SK-MEL-5 (cell line): ENCODE results near the gene CROCC. TPM values are rescaled to one million over a fixed set of nuclear protein-coding genes. Genes with fewer than 3 reads are reported as not detected.
"Not testable (repeated sequence)": the region's sequence is repeated elsewhere in the genome, so short reads cannot be mapped to it uniquely, and the experiment has no call there.

Experiments
- DNase-seq: peaks from one replicate; pipeline ENCODE4 v3.0.0-alpha.2; 2016; ENCODE audit warnings: low read depth, low spot score
- in situ Hi-C: cut with HindIII; loops from 2 replicates; pipeline ENCODE4 v1.10.0; 2016; ENCODE audit warnings: low sequenced_read_pairs, high pct_unique_total_duplicates, low pct_unique_long_range_greater_than_20kb
- total RNA-seq: library from RNA; depleted of rRNA; stranded (reverse); fragments of >200 nt; shearing (Covaris generic); gene quantifications from 2 replicates; pipeline ENCODE4 v1.2.3, GENCODE V29; 2014

The CROCC gene
- total RNA-seq, 1 experiment from 2014 or later: 11.8 TPM

DNA sequence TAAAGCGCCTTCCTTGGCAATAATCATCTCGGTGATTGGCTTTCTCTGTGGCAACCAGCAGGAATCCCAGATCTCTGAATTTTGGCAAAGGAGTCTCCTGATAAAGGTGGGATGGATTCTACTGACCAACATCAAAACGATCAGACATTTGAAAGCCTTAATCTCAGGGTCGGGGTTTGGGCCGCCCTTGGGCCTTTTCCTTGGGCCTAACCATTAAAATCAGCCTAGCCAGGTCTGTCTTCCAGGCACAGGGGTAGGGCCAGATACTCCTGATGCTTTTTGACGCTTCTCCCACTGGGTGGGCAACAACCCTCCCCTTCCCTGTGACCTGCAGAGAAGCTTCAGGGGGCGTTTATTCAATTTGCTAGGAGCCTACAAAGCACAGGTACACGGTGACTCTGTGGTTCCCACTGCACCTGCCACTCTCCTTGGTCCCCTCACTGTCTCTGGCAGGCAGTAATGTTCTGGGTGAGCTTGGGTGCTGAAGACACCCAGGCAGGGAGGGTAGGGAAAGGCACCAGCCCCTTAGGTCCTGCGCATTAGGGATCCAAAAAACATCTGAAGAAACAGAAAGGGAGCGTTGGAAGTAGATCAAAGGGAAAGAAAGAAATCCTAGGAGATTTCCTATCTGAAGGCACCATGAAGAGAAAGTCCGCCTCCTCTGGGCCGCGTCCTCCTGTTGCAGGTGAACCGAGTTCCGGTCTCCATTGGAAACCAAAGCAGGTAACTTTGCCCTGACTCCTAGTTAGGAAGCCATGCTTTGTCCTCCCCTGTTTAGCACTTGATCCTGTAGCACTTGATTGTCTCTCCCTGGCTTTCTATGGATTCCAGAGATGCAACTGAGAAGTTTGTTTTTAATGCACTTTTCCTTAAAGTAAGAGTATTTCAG is 13.6 kb upstream of the CROCC start:
- in situ Hi-C loops: no loop called here
- no peak for DNase-seq

- DNase-seq, in situ Hi-C loops: not testable (repeated sequence)
These were observed 9.6 kb upstream of the CROCC start for GRCh38 chr1:16911851-16912721.

DNA sequence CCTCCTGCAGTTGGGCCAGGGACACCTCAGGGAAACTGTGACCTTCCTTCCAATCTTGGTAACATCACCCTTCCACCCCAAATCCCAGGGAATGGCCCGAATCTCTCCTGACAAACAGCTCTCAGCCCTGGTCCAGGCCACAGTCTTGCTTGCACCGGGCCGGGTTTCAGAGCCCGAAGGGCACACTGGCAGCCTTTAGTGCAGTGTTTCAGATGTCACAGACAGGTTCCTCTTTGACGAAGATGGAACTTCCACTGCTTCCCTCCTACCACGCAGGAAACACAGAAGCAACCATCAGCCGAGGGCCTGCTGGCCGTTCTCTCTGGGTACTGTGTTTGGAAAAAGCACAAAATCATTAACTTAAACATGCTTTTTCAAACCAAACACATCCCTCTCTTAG is 9.0 kb upstream of the CROCC start:
- in situ Hi-C loops, DNase-seq: not testable (repeated sequence)

DNA sequence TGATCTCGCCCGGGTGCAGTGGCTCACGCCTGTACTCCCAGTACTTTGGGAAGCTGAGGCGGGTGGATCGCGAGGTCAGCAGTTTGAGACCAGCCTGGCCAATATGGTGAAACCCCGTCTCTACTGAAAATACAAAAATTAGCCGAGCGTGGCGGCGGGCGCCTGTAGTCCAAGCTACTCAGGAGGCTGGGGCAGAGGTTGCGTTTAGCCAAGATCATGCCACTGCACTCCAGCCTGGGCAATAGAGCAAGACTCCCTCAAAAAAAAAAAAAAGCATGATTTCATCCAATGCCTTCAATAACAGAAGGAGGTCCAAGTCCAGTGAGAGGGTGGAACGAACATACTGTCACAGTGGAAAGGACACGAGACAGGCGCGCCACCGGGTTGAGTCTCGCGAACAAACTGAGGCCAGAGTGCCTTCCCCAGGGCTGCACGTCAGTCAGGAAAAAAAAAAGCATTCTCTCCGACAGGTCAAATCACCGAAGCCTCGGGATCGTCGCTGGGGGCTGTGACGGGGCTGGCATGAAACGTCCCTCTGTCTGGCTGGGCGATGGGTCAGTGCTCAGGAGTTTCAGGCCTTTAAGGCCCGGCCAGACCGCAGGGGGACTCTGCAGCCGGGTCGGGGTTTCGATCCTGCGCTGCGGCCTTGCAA is 8.4 kb upstream of the CROCC start:
- in situ Hi-C loops: no loop called here
- no peak for DNase-seq

DNA sequence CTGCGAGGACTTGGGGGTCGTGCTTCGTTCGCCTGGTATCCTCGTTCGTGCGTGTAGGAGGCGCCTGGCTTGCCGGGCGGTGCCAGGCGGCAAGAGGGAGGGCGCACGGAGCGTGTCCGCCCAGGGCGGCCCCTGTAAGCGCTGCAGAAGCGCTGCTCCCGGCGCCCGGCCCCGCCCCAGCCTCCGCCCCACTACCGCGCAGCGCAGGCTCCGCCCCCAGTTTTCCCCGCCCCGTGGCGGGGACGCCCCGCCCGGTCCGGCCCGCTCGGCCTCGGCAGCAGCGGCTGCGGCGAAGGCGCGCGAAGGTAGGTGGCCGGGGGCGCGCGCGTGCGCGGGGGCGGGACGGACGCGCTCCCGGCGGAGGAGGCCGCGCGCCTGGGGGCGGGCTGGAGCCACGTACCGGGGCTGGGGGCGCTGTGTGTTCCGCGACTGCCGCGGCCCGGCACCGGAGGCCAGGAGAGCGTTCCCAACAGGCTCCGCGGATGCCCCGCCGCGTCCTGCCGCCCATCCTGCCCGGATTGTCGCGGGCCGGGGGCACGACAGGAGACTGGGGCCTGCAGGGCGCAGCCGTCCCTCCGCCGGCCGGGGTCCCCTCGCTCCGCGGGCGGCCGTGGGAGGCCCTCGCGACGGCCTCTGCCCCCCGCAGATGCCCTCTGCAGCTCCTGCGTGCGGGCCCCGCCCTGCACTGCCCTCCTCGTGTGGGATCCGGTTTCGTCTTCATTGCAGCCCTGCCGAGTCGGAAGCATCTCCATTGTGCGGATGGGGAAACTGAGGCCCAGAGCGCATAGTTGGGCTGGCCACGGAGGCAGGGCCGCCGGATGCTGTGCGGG is 7.7 kb upstream of the CROCC start:
- peak; percentile 95 for DNase-seq
- in situ Hi-C loops: no loop called here

DNA sequence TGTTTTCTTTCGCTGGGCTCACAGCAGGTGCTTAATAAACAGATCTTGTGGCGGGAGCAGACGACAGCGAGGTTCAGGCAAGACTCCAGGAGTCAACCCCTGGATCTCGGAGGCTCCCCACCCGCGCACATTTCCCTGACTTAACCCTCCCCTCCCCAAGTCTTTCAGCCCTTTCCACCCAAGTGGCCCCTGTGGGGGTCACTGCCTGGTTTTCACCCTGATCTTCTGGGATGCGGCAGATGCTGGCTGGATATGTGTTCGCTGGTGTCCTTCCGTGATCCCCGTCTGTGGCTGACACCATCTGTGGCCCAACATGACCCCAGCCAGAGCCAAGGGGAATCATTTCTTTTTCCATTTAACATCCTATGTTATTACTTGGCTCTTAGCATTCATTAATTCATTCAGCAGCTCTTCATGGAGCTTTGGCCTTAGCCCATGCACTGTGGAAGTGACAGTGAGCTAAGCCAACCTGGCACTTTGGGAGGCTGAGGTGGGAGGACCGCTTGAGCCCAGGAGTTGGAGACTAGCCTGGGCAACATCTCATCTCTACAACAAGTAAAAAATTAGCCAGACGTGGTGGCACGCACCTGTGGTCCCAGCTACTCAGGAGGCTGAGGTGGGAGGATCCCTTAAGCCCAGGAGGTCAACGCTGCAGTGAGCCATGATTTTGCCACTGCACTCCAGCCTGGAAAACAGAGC is 6.7 kb upstream of the CROCC start:
- DNase-seq, in situ Hi-C loops: not testable (repeated sequence)

DNA sequence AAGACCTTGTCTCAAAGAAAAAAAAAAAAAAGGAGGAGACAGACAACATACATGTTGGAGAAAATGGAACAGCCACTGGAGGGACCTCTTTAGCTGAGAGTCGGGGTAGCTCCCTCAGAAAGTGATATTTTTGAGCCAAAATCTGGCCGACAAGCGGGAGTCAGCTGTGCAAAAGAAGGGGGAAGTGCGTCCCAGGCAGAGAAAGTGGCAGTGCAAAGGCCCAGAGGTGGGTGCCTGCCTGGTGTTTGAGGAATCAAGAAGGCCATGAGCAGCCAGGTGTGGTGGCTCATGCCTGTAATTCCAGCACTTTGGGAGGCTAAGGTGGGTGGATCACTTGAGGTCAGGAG is 6.1 kb upstream of the CROCC start:
- in situ Hi-C loops: no loop called here
- DNase-seq: peak; percentile 47

GRCh38 chr1:16916036-16916880 is 5.5 kb upstream of the CROCC start:
- in situ Hi-C loops, DNase-seq: not testable (repeated sequence)

DNA sequence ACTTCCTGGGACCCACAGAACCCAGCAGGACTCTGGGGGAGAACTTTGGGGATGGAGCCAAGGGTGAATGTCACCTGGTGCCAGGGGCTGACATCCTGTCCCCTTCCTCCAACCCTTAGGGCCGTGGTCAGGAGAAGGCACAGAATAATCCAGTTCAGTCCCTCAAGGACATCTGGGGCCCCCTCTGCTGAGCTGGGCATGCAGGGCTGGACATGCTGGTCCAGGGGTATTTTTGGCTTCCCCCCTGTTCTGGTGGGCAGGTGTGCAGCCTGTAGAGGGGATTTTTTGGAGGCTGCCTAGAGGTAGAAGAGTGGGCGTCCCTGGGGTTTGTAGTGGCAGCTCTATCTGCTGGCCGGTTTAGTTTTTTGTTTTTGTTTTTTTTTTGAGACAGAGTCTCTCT is 3.4 kb upstream of the CROCC start:
- in situ Hi-C loops: no loop called here
- DNase-seq: no peak

DNA sequence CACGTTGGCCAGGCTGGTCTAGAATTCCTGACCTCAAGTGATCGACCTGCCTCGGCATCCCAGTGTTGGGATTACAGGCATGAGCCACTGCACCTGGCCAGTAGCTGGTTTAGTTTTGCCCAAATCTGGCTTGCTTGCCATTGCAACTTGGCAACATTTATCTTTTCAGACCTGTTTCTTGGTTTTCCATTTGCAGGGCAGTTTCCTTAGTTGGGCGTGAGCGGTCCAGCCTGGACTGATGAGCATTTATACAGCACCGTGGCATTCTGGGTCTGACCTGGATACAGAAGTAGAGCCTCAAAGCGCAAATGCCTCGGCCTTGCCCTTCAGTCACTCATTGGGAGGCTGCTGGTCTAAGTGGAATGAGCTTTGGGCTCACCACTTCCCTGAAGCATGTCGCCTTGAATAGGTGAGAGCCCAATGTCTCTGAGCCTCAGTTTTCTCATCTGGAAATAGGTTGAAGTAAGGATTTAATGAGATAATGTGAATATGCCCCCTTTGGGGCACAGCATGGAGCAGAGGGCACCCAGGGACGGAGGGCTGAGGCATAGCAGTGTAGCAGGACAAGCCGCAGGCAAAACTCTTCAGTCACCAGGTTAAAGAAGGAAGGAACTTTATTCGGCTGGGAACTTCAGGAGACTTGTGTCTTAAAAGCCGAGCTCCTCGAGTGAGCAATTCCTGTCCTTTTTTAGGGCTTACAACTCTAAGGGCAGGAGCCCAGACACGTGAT is 2.6 kb upstream of the CROCC start:
- in situ Hi-C loops, DNase-seq: not testable (repeated sequence)

DNA sequence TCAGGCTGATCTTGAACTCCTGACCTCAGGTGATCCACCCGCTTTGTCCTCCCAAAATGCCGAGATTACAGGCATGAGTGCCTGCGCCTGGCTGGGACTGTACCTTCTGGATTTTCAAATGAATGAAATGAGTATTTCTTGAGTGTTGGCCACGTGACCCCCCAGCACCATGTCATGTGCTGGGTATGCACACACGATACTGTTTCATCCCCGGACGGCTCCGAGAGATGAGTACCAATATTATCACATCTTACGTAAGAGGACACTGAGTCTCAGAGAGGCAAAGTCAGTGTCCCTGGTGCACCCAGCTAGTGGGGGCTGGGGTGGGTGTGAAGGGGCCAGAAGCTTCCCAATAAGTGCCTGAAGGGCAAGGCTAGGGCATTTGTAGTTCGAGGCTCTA is 780 bp upstream of the CROCC start:
- no peak for DNase-seq
- in situ Hi-C loops: no loop called here

DNA sequence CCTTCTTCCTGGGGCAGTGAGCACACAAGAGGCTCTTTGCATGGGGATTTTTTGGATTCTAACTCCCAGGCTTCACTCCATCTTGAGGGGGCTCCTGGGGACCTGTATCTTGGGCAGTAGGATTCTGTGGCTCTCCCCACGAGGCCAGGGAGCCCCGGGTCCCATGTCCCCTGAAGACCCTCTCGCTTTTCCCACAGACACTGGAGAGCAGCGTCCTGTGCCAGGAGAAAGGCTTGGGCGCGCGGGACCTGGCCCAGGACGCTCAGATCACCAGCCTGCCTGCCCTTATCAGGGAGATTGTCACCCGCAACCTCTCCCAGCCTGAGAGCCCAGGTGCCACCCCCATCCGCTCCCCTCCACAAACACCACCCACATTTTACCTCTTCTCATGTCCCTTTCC is 735 bp downstream of the CROCC start:
- no peak for DNase-seq
- in situ Hi-C loops: no loop called here

DNA sequence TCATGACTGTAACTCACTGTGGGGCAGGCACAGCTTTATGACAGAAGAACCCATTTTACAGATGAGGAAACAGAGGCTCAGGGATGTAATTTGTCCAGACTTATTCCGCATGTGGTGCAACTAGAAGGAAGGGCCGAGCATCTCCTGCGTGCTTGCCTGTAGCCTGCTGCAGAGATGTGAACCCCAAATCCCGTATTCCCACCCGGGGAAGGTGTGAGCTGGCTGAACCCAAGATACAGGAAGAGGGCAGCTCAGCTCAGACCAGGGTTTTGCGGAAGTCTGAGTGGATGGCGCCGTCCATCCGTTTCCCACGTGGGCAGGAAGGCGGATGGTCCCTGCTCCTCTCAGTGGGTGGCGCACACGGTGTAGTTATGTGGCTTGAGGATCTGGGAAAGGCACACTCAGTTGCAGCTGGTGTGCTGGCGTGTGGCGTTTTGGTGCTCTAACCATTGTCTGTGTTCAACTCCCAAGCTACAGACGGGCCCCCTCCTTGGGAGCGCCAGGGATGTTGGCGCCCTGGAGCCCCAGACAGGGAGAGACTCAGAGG is 1.2 kb downstream of the CROCC start:
- DNase-seq: no peak
- in situ Hi-C loops: no loop called here

DNA sequence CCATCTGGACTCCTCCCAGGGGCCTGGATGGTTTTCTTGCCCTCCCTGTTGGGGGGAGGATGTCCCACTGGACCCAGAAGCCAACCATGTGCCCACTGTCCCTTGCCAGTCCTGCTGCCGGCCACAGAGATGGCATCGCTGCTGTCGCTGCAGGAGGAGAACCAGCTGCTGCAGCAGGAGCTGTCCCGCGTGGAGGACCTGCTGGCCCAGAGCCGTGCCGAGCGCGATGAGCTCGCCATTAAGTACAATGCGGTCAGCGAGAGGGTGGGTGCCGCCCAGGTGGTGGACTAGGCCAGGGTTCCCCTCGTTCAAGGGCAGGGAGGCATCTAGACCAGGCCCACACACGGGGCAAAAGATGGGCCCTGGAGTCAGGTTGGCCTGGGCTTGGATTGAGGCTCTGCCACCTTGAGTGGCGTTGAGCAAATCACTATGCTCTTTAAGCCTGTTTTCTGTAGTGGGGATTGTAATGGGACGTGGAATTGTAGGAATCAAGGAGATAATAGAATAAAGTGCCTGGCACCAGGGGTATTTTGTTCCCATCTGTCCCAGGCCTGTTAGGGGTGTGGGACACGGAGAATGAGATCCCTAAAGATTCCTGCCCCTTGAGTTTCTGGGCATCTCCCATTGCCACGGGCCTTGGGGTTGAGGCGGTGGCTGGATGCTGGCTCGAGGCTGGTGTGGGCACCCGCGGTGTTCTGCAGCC is 2.6 kb downstream of the CROCC start:
- DNase-seq: no peak
- in situ Hi-C loops: no loop called here
